Keratinocyte (primary cell): ENCODE results near the gene CD81. TPM values are rescaled to one million over a fixed set of nuclear protein-coding genes. Genes with fewer than 3 reads are reported as not detected.

Source experiments
- DNase-seq: peaks from one replicate; pipeline ENCODE4 v3.0.0-alpha.2; 2011; ENCODE audit warnings: low read depth, missing footprints, low spot score
- FAIRE-seq: peaks from 2 replicates; lab custom pipeline; 2011; peaks lifted over from hg19 to GRCh38; lab: Jason Lieb, UNC
- H2AFZ ChIP-seq: 2 replicates; pipeline ENCODE4 v1.6.0; 2012; ENCODE audit warnings: low read length, control low read depth, inconsistent platforms; ENCODE audit not compliant: control insufficient read depth
- H3K27ac ChIP-seq: 2 replicates; pipeline ENCODE4 v1.5.1; 2011; ENCODE audit warnings: low read length; ENCODE audit not compliant: control insufficient read depth, insufficient read depth
- H3K27me3 ChIP-seq: 3 replicates; pipeline ENCODE4 v1.6.0; 2011; ENCODE audit warnings: low read length; ENCODE audit not compliant: control insufficient read depth, insufficient read depth; ENCODE audit errors: extremely low read depth
- H3K36me3 ChIP-seq, 2 experiments: 2 replicates in 1 of 2; 3 replicates in 1 of 2; pipeline ENCODE4 v1.5.1; 2011; ENCODE audit warnings: low read length in 2 of 2, mild to moderate bottlenecking in 1 of 2; ENCODE audit not compliant: control insufficient read depth in 2 of 2, insufficient read depth in 2 of 2; ENCODE audit errors: extremely low read depth in 1 of 2
- H3K4me1 ChIP-seq: 3 replicates; pipeline ENCODE4 v1.5.1; 2011; ENCODE audit warnings: low read length; ENCODE audit not compliant: control insufficient read depth, insufficient read depth; ENCODE audit errors: extremely low read depth
- H3K4me2 ChIP-seq: 3 replicates; pipeline ENCODE4 v1.6.0; 2011; ENCODE audit warnings: low read depth, low read length; ENCODE audit not compliant: control insufficient read depth, insufficient read depth; ENCODE audit errors: extremely low read depth
- H3K4me3 ChIP-seq, 3 experiments: fragments of 200-600 bp in 1 of 3; sonication (generic) in 1 of 3; 2 replicates in 2 of 3; 3 replicates in 1 of 3; pipeline ENCODE4 v1.5.1; 2011 to 2016; ENCODE audit warnings: low read length in 3 of 3, mild to moderate bottlenecking in 3 of 3, control low read depth in 2 of 3, inconsistent platforms in 1 of 3, low read depth in 1 of 3, mixed read lengths in 1 of 3, mixed run types in 1 of 3, moderate library complexity in 1 of 3; ENCODE audit not compliant: control insufficient read depth in 2 of 3, insufficient read depth in 2 of 3; ENCODE audit errors: extremely low read depth in 1 of 3
- H3K79me2 ChIP-seq: 2 replicates; pipeline ENCODE4 v1.6.0; 2012; ENCODE audit warnings: low read length; ENCODE audit not compliant: control insufficient read depth, insufficient read depth
- H3K9ac ChIP-seq: 3 replicates; pipeline ENCODE4 v1.6.0; 2011; ENCODE audit warnings: low read length; ENCODE audit not compliant: control insufficient read depth, insufficient read depth; ENCODE audit errors: extremely low read depth
- H3K9me1 ChIP-seq: 3 replicates; pipeline ENCODE4 v1.6.0; 2011; ENCODE audit warnings: low read length; ENCODE audit not compliant: control insufficient read depth, insufficient read depth; ENCODE audit errors: extremely low read depth
- H3K9me3 ChIP-seq: 2 replicates; pipeline ENCODE4 v1.5.1; 2012; ENCODE audit warnings: low read depth, low read length; ENCODE audit not compliant: control insufficient read depth
- H4K20me1 ChIP-seq: 3 replicates; pipeline ENCODE4 v1.6.0; 2011; ENCODE audit warnings: low read length; ENCODE audit not compliant: control insufficient read depth, insufficient read depth; ENCODE audit errors: extremely low read depth
- EZH2 ChIP-seq: IDR thresholded peaks from one replicate; pipeline ENCODE4 v1.6.1; 2012; ENCODE audit warnings: inconsistent platforms, mild to moderate bottlenecking, low read length, moderate library complexity
- dilution Hi-C: fragments of 300-500 bp; cut with MboI; formaldehyde crosslinking; loops from one replicate; pipeline ENCODE4 v1.7.0; 2020; ENCODE audit warnings: low sequenced_read_pairs; ENCODE audit not compliant: extremely low pct_ligation_motif_present
- polyA plus RNA-seq, 5 experiments: library from polyadenylated mRNA; depleted of rRNA in 3 of 5; stranded (reverse) in 3 of 5; stranded (forward) in 1 of 5; unstranded in 1 of 5; fragments of >200 nt; gene quantifications; 1 replicate in 1 of 5; 2 replicates in 3 of 5; 3 replicates in 1 of 5; pipeline versions ENCODE4 v1.2.1 to v1.2.3, GENCODE V29; 2011 to 2012; ENCODE audit warnings: missing spikeins in 2 of 5, low read depth in 1 of 5, low replicate concordance in 1 of 5
- TF ChIP-seq, protein P1 (sequence below), 3 experiments: IDR thresholded peaks in 1 of 3; conservative IDR thresholded peaks in 1 of 3; optimal IDR thresholded peaks in 1 of 3; 2 replicates in 2 of 3; 3 replicates in 1 of 3; pipeline versions ENCODE3 to v1.5.1; 2011; ENCODE audit warnings: low read length in 3 of 3, mild to moderate bottlenecking in 3 of 3, moderate library complexity in 2 of 3, control low read depth in 1 of 3, inconsistent platforms in 1 of 3; ENCODE audit not compliant: insufficient read depth in 2 of 3; ENCODE audit errors: extremely low read depth in 1 of 3

The CD81 gene
- polyA plus RNA-seq, 1 donor (not counting 4 experiments of a cell fraction or from before 2014, with no cell fraction given) = 194 TPM

DNA sequence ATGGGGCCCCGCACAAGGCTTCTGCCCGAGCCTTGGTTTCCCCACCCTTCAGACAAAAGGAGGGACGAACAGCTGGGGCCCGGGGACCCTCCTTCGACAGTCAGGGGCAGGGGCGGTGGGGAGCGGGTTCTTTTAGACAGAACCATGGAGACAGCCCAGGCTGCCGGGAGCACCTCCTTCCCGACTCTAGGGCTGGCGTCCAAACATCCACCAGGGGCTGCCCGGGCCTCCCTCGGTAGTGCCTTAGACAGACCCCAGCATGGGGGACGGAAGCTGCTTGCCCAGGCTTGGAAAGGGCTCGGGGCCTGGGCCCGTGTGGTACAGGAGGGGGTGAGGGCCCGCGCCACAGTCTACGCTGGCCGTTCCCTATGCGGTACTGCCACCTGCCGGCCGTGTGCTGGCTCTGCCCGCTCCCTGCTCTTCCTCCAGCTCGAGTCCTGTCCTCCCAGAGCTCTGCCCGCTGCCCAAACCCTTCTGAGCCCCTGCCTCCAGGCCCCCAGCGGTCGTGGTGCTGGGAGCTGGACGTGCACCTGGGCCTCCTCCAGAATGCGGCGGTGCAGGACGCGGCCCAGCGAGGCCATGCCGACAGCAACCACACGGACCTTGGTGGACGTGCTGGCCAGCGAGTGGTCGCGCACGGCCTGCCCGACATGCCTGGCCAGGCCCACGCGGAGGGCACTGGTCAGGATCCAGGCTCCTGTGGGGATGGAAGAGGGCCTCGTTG lies 43.6 kb downstream of the CD81 start:
- no peaks in the 10 kb centered on the region for H3K9me3 ChIP-seq
- H3K79me2 ChIP-seq = no peaks in the 10 kb centered on the region
- H3K4me1 ChIP-seq = no peaks in the 10 kb centered on the region
- H4K20me1 ChIP-seq = no peaks in the 10 kb centered on the region
- no peak for FAIRE-seq
- dilution Hi-C loops = no loop called here
- H3K9me1 ChIP-seq = no peaks in the 10 kb centered on the region
- H3K9ac ChIP-seq = no peak overlapping the region
- H3K4me3 ChIP-seq = no peak overlapping the region
- H3K36me3 ChIP-seq = no peaks in the 10 kb centered on the region
- TF ChIP-seq, protein P1, sequence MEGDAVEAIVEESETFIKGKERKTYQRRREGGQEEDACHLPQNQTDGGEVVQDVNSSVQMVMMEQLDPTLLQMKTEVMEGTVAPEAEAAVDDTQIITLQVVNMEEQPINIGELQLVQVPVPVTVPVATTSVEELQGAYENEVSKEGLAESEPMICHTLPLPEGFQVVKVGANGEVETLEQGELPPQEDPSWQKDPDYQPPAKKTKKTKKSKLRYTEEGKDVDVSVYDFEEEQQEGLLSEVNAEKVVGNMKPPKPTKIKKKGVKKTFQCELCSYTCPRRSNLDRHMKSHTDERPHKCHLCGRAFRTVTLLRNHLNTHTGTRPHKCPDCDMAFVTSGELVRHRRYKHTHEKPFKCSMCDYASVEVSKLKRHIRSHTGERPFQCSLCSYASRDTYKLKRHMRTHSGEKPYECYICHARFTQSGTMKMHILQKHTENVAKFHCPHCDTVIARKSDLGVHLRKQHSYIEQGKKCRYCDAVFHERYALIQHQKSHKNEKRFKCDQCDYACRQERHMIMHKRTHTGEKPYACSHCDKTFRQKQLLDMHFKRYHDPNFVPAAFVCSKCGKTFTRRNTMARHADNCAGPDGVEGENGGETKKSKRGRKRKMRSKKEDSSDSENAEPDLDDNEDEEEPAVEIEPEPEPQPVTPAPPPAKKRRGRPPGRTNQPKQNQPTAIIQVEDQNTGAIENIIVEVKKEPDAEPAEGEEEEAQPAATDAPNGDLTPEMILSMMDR (optimal IDR thresholded peaks at IDR 0.05 in 1 of 3, IDR thresholded peaks at IDR 0.05 in 1 of 3, conservative IDR thresholded peaks at IDR 0.05 in 1 of 3; ENCODE audit: extremely low read depth in 1 of 3, insufficient read depth in 2 of 3, low read length in 3 of 3) = peak; percentile 74 to 99 (median 99)
- TF ChIP-seq EZH2 = no peak
- no peak overlapping the region for H3K27ac ChIP-seq
- peaks cover 4% of the 10 kb centered on the region for H3K27me3 ChIP-seq
- DNase-seq = no peak
- peak overlapping the region; percentile 58 for H2AFZ ChIP-seq
- peak overlapping the region; percentile 37 for H3K4me2 ChIP-seq

DNA sequence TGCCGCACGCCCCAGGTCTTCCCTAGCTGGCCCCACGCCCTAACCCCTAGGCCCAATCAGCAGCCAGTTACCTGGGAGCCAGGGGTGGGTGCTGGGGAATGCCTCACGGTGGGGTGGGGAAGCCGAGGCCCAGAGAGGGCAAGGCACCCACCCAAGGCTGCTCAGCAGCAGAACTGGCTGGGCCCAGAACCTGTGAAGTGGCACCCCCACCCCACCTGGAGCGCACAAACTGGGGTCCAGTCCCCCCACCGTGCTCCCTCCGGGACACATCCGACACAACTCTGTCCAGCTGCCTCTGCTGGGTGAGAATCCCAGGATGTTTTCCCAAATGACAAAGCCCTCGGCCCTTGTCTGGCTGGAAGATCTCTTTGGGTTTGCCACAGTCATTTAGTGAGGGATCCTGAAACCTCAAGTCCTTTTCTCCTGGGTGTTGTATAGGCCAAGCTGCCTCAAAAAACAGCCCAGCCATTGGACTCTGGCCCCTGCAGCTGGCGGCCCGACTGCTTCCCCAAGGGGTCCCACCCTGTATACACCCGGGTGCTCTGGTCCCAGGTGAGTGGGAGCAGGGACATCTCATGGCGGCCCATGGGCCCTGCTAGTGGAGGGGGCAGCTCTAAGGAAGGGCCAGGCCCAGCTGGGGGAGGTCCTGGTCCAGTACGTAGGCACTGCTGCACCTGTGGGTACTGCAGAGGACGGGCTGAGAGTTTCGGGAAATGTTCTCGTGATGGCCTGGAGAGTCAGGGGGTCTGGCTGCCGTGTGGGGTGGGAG lies 44.3 kb downstream of the CD81 start:
- DNase-seq (no peak), FAIRE-seq (no peak)
- no peaks in the 10 kb centered on the region for H4K20me1 ChIP-seq
- peaks cover 4% of the 10 kb centered on the region for H3K27me3 ChIP-seq
- H3K27ac ChIP-seq = no peak overlapping the region
- no peak overlapping the region for H2AFZ ChIP-seq
- H3K9ac ChIP-seq = no peak overlapping the region
- no peak overlapping the region for H3K4me2 ChIP-seq
- dilution Hi-C loops = no loop called here
- H3K9me3 ChIP-seq = no peaks in the 10 kb centered on the region
- H3K9me1 ChIP-seq = no peaks in the 10 kb centered on the region
- no peak for TF ChIP-seq EZH2
- TF ChIP-seq, protein P1 (optimal IDR thresholded peaks at IDR 0.05 in 1 of 3, IDR thresholded peaks at IDR 0.05 in 1 of 3, conservative IDR thresholded peaks at IDR 0.05 in 1 of 3; ENCODE audit: extremely low read depth in 1 of 3, insufficient read depth in 2 of 3, low read length in 3 of 3) = no peak
- no peaks in the 10 kb centered on the region for H3K79me2 ChIP-seq
- H3K4me3 ChIP-seq = no peak overlapping the region
- no peaks in the 10 kb centered on the region for H3K4me1 ChIP-seq
- H3K36me3 ChIP-seq = no peaks in the 10 kb centered on the region
